SK-N-SH (cell line): ENCODE measurements around the gene VWA3A. TPM values are rescaled to one million over a fixed set of nuclear protein-coding genes. Genes with fewer than 3 reads are reported as not detected.

ENCODE experiments used
- CTCF ChIA-PET: fragments of 300-600, 350-600 bp; formaldehyde crosslinking; extraction: SDS; loops from one replicate; lab custom pipeline; 2021; lab: Yijun Ruan, JAX
- POLR2A ChIA-PET: fragments of 350-600 bp; sonication (Branson Sonifier 250); formaldehyde crosslinking; extraction: SDS; loops from one replicate; lab custom pipeline; 2020; ENCODE audit warnings: antibody characterized with exemption, inconsistent platforms; lab: Yijun Ruan, JAX
- DNase-seq: peaks from one replicate; pipeline ENCODE4 v3.0.0; 2012
- H2AFZ ChIP-seq: fragments of 200-600 bp; sonication (generic); 2 replicates; pipeline ENCODE4 v1.8.1; 2016; ENCODE audit warnings: antibody characterized with exemption, mild to moderate bottlenecking, low read depth
- H3F3A ChIP-seq: fragments of 200-600 bp; sonication (generic); replicated peaks from 2 replicates; pipeline ENCODE3; 2016; ENCODE audit warnings: antibody characterized with exemption, mild to moderate bottlenecking; ENCODE audit not compliant: insufficient read depth
- H3K27ac ChIP-seq, 2 experiments: fragments of 200-500 bp in 1 of 2; fragments of 200-600 bp in 1 of 2; sonication (Bioruptor generic) in 1 of 2; sonication (generic), shearing (Covaris generic) in 1 of 2; 2 replicates each; pipeline versions ENCODE4 v1.5.1 to v1.6.1; 2014 to 2016; ENCODE audit warnings: low read depth in 2 of 2, inconsistent platforms in 1 of 2, low read length in 1 of 2, mild to moderate bottlenecking in 1 of 2, mixed read lengths in 1 of 2
- H3K27me3 ChIP-seq: fragments of 200-600 bp; sonication (generic), shearing (Covaris generic); 2 replicates; pipeline ENCODE4 v1.6.1; 2016; ENCODE audit warnings: mixed run types; ENCODE audit not compliant: insufficient read depth
- H3K36me3 ChIP-seq, 2 experiments: fragments of 200-500 bp in 1 of 2; fragments of 200-600 bp in 1 of 2; sonication (Bioruptor generic) in 1 of 2; sonication (generic) in 1 of 2; replicated peaks in 1 of 2; 2 replicates each; pipeline versions ENCODE3 to v1.5.1; 2014 to 2016; ENCODE audit warnings: low read length in 1 of 2, mild to moderate bottlenecking in 1 of 2; ENCODE audit not compliant: insufficient read depth in 2 of 2, control insufficient read depth in 1 of 2
- H3K4me1 ChIP-seq, 2 experiments: fragments of 200-500 bp in 1 of 2; fragments of 200-600 bp in 1 of 2; sonication (Bioruptor generic) in 1 of 2; sonication (generic), shearing (Covaris generic) in 1 of 2; 2 replicates each; pipeline versions ENCODE4 v1.5.1 to v1.6.1; 2014 to 2016; ENCODE audit warnings: low read depth in 1 of 2, low read length in 1 of 2, mixed run types in 1 of 2; ENCODE audit not compliant: insufficient read depth in 2 of 2, control insufficient read depth in 1 of 2
- H3K4me2 ChIP-seq: fragments of 200-600 bp; sonication (generic), shearing (Covaris generic); 2 replicates; pipeline ENCODE4 v1.6.1; 2017; ENCODE audit warnings: mixed run types
- H3K4me3 ChIP-seq, 2 experiments: fragments of 200-500 bp in 1 of 2; fragments of 200-600 bp in 1 of 2; sonication (Bioruptor generic) in 1 of 2; sonication (generic), shearing (Covaris generic) in 1 of 2; 2 replicates each; pipeline versions ENCODE4 v1.5.1 to v1.8.1; 2014 to 2016; ENCODE audit warnings: low read depth in 2 of 2, inconsistent platforms in 1 of 2, low read length in 1 of 2, mild to moderate bottlenecking in 1 of 2, mixed read lengths in 1 of 2, moderate library complexity in 1 of 2
- H3K79me2 ChIP-seq: fragments of 200-600 bp; sonication (generic); 2 replicates; pipeline ENCODE4 v1.8.1; 2017; ENCODE audit warnings: mild to moderate bottlenecking; ENCODE audit not compliant: insufficient read depth
- H3K9ac ChIP-seq: fragments of 200-600 bp; sonication (generic); 2 replicates; pipeline ENCODE4 v1.6.1; 2017; ENCODE audit warnings: mixed run types
- H3K9me2 ChIP-seq: fragments of 200-600 bp; sonication (generic); 2 replicates; pipeline ENCODE4 v1.6.1; 2017; ENCODE audit warnings: mixed run types
- H3K9me3 ChIP-seq: fragments of 200-600 bp; sonication (generic); 2 replicates; pipeline ENCODE4 v1.6.1; 2017; ENCODE audit warnings: mixed run types, mild to moderate bottlenecking, moderate library complexity
- H4K20me1 ChIP-seq: fragments of 200-600 bp; sonication (generic); 2 replicates; pipeline ENCODE4 v1.6.1; 2017; ENCODE audit warnings: mild to moderate bottlenecking, mixed run types; ENCODE audit not compliant: insufficient read depth
- GABPA ChIP-seq: IDR thresholded peaks from 2 replicates; pipeline ENCODE4 v1.4.0; 2012; ENCODE audit warnings: low read depth, mild to moderate bottlenecking
- IRF3 ChIP-seq: fragments of 150-350 bp; IDR thresholded peaks from 2 replicates; pipeline ENCODE4 v1.6.1; 2016; ENCODE audit warnings: mild to moderate bottlenecking, low read depth, low read length
- MAX ChIP-seq: IDR thresholded peaks from 2 replicates; pipeline ENCODE4 v1.4.0; 2012; ENCODE audit warnings: low read depth
- MXI1 ChIP-seq: IDR thresholded peaks from 2 replicates; pipeline ENCODE4 v1.6.1; 2012; ENCODE audit warnings: mild to moderate bottlenecking, low read depth, low read length, improper control_type of control experiment
- RAD21 ChIP-seq: IDR thresholded peaks from 2 replicates; pipeline ENCODE4 v1.6.1; 2012; ENCODE audit warnings: mild to moderate bottlenecking, low read length
- REST ChIP-seq: IDR thresholded peaks from 2 replicates; pipeline ENCODE4 v1.6.1; 2012; ENCODE audit warnings: mild to moderate bottlenecking, low read depth, low read length, moderate library complexity
- RFX5 ChIP-seq: IDR thresholded peaks from 2 replicates; pipeline ENCODE4 v1.6.1; 2012; ENCODE audit warnings: mild to moderate bottlenecking, improper control_type of control experiment, low read length
- SMC3 ChIP-seq: IDR thresholded peaks from 2 replicates; pipeline ENCODE4 v1.6.1; 2012; ENCODE audit warnings: low read depth, low read length, improper control_type of control experiment
- USF1 ChIP-seq: IDR thresholded peaks from 2 replicates; pipeline ENCODE4 v1.4.0; 2012; ENCODE audit warnings: low read depth, borderline replicate concordance
- YY1 ChIP-seq: IDR thresholded peaks from 2 replicates; pipeline ENCODE4 v1.4.0; 2012; ENCODE audit warnings: low read depth, mild to moderate bottlenecking
- WGBS: methylation state at CpG from one replicate; pipeline ENCODE4 v1.1.6; 2017; ENCODE audit warnings: low lambda C conversion rate; 5-methylcytosine and 5-hydroxymethylcytosine counted together
- polyA plus RNA-seq, 3 experiments: library from polyadenylated mRNA; depleted of rRNA; stranded (reverse); fragments of >200 nt; gene quantifications; 2 replicates each; pipeline ENCODE4 v1.2.3, GENCODE V29; 2012

The VWA3A gene
- polyA plus RNA-seq, 1 of the 3 experiments (the other 2 are of a cell fraction): not detected

- Histone ChIP-seq H3K27me3 (no peaks in the 10 kb centered on the region; the same call in 1 of the 2 replicates), H3K36me3 (no peaks in the 10 kb centered on the region), H3K4me3 (no peak overlapping the region), H3K9ac (no peak overlapping the region), H3K9me3 (no peaks in the 10 kb centered on the region), H3K27ac (no peak overlapping the region), H3F3A (no peaks in the 10 kb centered on the region), H3K9me2 (no peaks in the 10 kb centered on the region), H2AFZ (no peak overlapping the region), H4K20me1 (no peaks in the 10 kb centered on the region), H3K4me1 (no peaks in the 10 kb centered on the region; a peak in 1 of 4 replicates), H3K79me2 (no peaks in the 10 kb centered on the region), H3K4me2 (no peak overlapping the region)
- no peak for DNase-seq
- 61% methylated on average over 3 of the region's 3 CpGs for WGBS
- ChIA-PET POLR2A (interaction anchor here (0.6 kb wide), 1 partner anchor 106 kb away, joined by 4 read pairs; no protein-coding TSS in a partner anchor), CTCF (interaction anchor here (9.3 kb wide), 1 partner anchor 15 kb away, joined by 87 read pairs; no protein-coding TSS in a partner anchor)
- TF ChIP-seq REST (no peak), MAX (no peak), RAD21 (no peak), USF1 (no peak), GABPA (no peak), RFX5 (no peak)
Measured at GRCh38 chr16:22093331-22093730, 990 bp downstream of the VWA3A start.

GRCh38 chr16:22093996-22094395 is 1.7 kb downstream of the VWA3A start:
- ChIA-PET CTCF (interaction anchor here (0.8 to 9.3 kb wide), 2 partner anchors 15 to 93 kb away, joined by 3 to 87 read pairs; partner anchors contain the start of gene PDZD9), POLR2A (interaction anchor here (0.6 kb wide), 1 partner anchor 107 kb away, joined by 4 read pairs; no protein-coding TSS in a partner anchor)
- H4K20me1 ChIP-seq: no peaks in the 10 kb centered on the region
- no peak overlapping the region for H3K9ac ChIP-seq
- H3K4me1 ChIP-seq: no peaks in the 10 kb centered on the region; a peak in 1 of 4 replicates
- 52% methylated on average over 3 of the region's 3 CpGs for WGBS
- H3K36me3 ChIP-seq: no peaks in the 10 kb centered on the region
- no peak overlapping the region for H2AFZ ChIP-seq
- no peak for DNase-seq
- H3K9me3 ChIP-seq: no peaks in the 10 kb centered on the region
- H3K27ac ChIP-seq: no peak overlapping the region
- no peaks in the 10 kb centered on the region; the same call in 1 of the 2 replicates for H3K27me3 ChIP-seq
- no peaks in the 10 kb centered on the region for H3K79me2 ChIP-seq
- H3K4me3 ChIP-seq: no peak overlapping the region
- TF ChIP-seq MXI1 (no peak), IRF3 (no peak), YY1 (no peak), SMC3 (no peak)
- TF ChIP-seq, all 33 proteins: peak for 0
- Histone ChIP-seq H3K4me2 (no peak overlapping the region), H3K9me2 (no peaks in the 10 kb centered on the region), H3F3A (no peaks in the 10 kb centered on the region)
